ENCODE data around the gene ZSCAN2. TPM values are rescaled to one million over a fixed set of nuclear protein-coding genes. Genes with fewer than 3 reads are reported as not detected.

Gene ZSCAN2
- total and polyA plus RNA-seq, 2 donors from 2014 or later = 10.3 to 11.4 TPM

DNA sequence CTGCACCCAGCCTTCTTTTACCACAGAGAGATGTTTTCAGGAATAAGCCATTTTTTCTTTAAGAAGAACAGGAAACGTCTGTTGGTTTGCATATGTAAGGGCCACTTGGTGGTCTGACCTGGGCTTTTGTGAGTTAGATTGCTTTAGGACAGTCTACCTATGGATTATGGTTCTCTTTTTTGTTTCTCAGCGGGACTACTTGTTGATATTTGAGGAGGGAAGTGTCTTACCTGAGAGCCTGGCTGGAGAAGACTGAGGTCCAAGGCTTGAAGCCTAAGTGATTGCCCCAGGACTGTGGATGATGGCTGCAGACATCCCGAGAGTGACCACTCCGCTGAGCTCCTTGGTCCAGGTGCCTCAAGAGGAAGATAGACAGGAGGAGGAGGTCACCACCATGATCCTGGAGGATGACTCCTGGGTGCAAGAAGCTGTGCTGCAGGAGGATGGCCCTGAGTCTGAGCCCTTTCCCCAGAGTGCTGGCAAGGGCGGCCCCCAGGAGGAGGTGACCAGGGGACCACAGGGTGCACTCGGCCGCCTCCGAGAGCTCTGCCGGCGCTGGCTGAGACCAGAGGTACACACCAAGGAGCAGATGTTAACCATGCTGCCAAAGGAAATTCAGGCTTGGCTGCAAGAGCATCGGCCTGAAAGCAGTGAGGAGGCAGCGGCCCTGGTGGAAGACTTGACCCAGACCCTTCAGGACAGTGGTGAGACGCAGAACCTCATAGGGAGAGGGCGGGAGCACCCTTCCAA is 3.0 kb downstream of the ZSCAN2 start:
- intact Hi-C loops (cut with DNase I) = no loop called here
- Histone ChIP-seq H3K4me3 (ENCODE audit: low read length in 3 of 3) (no peak overlapping the region), H3K27ac (ENCODE audit: low read depth in 2 of 2, low read length in 2 of 2) (peak overlapping the region in 1 of 2 donors; percentile 32), H3K9ac (ENCODE audit: low read length in 3 of 3) (no peak overlapping the region), H3K27me3 (ENCODE audit: control insufficient read depth, insufficient read depth, low read length) (no peaks in the 10 kb centered on the region), H3K9me3 (ENCODE audit: control insufficient read depth in 2 of 3, insufficient read depth in 1 of 3, low read length in 3 of 3) (no peaks in the 10 kb centered on the region), H3K36me3 (ENCODE audit: control insufficient read depth in 2 of 3, insufficient read depth in 3 of 3, low read length in 3 of 3) (peaks cover 3 to 5% (median 4%) of the 10 kb centered on the region in 3 donors), H3K4me1 (ENCODE audit: control insufficient read depth in 2 of 3, insufficient read depth in 2 of 3, low read depth in 1 of 3, low read length in 3 of 3) (peaks cover 0 to 22% (median 17%) of the 10 kb centered on the region in 3 donors)
- FAIRE-seq = no peak
- TF ChIP-seq, protein P1, sequence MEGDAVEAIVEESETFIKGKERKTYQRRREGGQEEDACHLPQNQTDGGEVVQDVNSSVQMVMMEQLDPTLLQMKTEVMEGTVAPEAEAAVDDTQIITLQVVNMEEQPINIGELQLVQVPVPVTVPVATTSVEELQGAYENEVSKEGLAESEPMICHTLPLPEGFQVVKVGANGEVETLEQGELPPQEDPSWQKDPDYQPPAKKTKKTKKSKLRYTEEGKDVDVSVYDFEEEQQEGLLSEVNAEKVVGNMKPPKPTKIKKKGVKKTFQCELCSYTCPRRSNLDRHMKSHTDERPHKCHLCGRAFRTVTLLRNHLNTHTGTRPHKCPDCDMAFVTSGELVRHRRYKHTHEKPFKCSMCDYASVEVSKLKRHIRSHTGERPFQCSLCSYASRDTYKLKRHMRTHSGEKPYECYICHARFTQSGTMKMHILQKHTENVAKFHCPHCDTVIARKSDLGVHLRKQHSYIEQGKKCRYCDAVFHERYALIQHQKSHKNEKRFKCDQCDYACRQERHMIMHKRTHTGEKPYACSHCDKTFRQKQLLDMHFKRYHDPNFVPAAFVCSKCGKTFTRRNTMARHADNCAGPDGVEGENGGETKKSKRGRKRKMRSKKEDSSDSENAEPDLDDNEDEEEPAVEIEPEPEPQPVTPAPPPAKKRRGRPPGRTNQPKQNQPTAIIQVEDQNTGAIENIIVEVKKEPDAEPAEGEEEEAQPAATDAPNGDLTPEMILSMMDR (IDR thresholded peaks at IDR 0.05; ENCODE audit: borderline replicate concordance, extremely low read depth, insufficient read depth) = no peak
- DNase-seq = no peak

DNA sequence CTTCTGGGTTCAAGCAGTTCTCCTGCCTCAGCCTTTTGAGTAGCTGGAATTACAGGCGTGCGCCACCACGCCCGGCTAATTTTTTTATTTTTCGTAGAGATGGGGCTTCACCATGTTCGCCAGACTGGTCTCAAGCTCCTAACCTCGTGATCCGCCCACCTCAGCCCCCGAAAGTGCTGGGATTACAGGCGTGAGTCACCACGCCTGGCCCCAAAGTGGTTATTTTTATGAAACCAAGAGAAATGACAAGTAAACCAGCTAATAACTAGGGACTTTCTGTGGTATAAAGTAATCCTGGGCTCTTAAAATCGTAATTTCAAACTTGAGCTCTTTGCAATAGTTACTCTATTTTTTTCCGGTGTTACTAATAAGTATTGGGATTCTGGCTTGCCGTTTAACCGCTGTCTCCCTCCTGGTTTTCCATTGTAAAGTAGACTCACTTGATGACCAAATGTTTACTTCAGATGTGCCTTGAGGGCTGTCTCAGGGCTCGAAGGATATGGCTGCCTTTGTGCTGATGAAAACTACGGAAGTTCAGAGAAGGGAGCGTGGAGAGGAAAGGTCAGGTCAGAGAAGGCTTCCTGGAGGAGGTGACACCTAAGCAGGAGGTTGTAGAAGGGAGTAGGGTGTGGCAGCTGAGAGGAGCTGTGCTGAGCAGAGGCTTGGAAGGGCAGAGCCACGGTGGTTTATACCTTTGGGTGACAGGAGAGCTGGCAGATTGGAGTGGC is 4.2 kb downstream of the ZSCAN2 start:
- Histone ChIP-seq H3K4me3 (ENCODE audit: low read length in 3 of 3) (no peak overlapping the region), H3K9me3 (ENCODE audit: control insufficient read depth in 2 of 3, insufficient read depth in 1 of 3, low read length in 3 of 3) (no peaks in the 10 kb centered on the region), H3K27ac (ENCODE audit: low read depth in 2 of 2, low read length in 2 of 2) (peak overlapping the region; percentile 76 to 87), H3K27me3 (ENCODE audit: control insufficient read depth, insufficient read depth, low read length) (no peaks in the 10 kb centered on the region), H3K4me1 (ENCODE audit: control insufficient read depth in 2 of 3, insufficient read depth in 2 of 3, low read depth in 1 of 3, low read length in 3 of 3) (peaks cover 0 to 24% (median 17%) of the 10 kb centered on the region in 3 donors), H3K36me3 (ENCODE audit: control insufficient read depth in 2 of 3, insufficient read depth in 3 of 3, low read length in 3 of 3) (peaks cover 3 to 5% (median 4%) of the 10 kb centered on the region in 3 donors), H3K9ac (ENCODE audit: low read length in 3 of 3) (no peak overlapping the region)
- FAIRE-seq (no peak), DNase-seq (no peak)
- TF ChIP-seq, protein P1 (IDR thresholded peaks at IDR 0.05; ENCODE audit: borderline replicate concordance, extremely low read depth, insufficient read depth) = no peak
- intact Hi-C loops (cut with DNase I) = no loop called here

DNA sequence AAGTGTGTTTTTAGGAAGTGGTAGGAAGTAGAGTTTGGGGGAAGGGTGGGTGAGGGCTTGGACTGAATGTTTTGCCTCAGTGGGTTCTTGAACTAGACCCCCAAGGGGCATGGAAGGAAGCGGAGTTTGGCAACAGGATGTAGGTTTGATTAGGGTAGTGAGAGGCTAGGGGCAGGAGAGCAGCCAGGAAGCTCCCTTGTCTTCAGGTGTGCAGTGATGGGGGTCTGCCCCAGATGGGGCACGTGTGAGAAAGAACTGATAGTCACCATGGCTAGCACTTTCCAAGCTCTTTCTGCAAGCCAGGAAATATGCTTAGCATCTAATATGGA is 4.7 kb downstream of the ZSCAN2 start:
- TF ChIP-seq, protein P1 (IDR thresholded peaks at IDR 0.05; ENCODE audit: borderline replicate concordance, extremely low read depth, insufficient read depth) = no peak
- Histone ChIP-seq H3K27me3 (ENCODE audit: control insufficient read depth, insufficient read depth, low read length) (no peaks in the 10 kb centered on the region), H3K9ac (ENCODE audit: low read length in 3 of 3) (no peak overlapping the region), H3K4me1 (ENCODE audit: control insufficient read depth in 2 of 3, insufficient read depth in 2 of 3, low read depth in 1 of 3, low read length in 3 of 3) (peaks cover 0 to 24% (median 17%) of the 10 kb centered on the region in 3 donors), H3K36me3 (ENCODE audit: control insufficient read depth in 2 of 3, insufficient read depth in 3 of 3, low read length in 3 of 3) (peaks cover 3 to 5% (median 4%) of the 10 kb centered on the region in 3 donors), H3K9me3 (ENCODE audit: control insufficient read depth in 2 of 3, insufficient read depth in 1 of 3, low read length in 3 of 3) (no peaks in the 10 kb centered on the region), H3K27ac (ENCODE audit: low read depth in 2 of 2, low read length in 2 of 2) (peak overlapping the region; percentile 76 to 87), H3K4me3 (ENCODE audit: low read length in 3 of 3) (no peak overlapping the region)
- DNase-seq (no peak), FAIRE-seq (no peak)
- intact Hi-C loops (cut with DNase I) = no loop called here

All from kidney (tissue), 14 donors.